Measurements from ENCODE around the gene ALDH1B1. TPM values are rescaled to one million over a fixed set of nuclear protein-coding genes. Genes with fewer than 3 reads are reported as not detected.

The ALDH1B1 gene
- total and polyA plus RNA-seq, 2 donors (not counting 3 experiments of a cell fraction or from before 2014, with no cell fraction given) = 11.5 to 20.5 TPM

GRCh38 chr9:38368731-38369130, 23.8 kb upstream of the ALDH1B1 start:
- no peak overlapping the region for H3K27ac ChIP-seq (ENCODE audit: insufficient read depth, low read depth, low read length)
- H3K4me2 ChIP-seq (ENCODE audit: insufficient read depth, low read length) = no peak overlapping the region
- FAIRE-seq = no peak
- H3K9ac ChIP-seq (replicated peaks; ENCODE audit: extremely low read depth, insufficient read depth, low read length) = no peak overlapping the region
- H3K9me1 ChIP-seq (replicated peaks; ENCODE audit: control insufficient read depth, extremely low read depth, insufficient read depth, low read length) = no peaks in the 10 kb centered on the region
- no peak for DNase-seq (ENCODE audit: low read depth, low spot score)
- H3K79me2 ChIP-seq (ENCODE audit: control insufficient read depth, insufficient read depth, low read length) = no peaks in the 10 kb centered on the region
- ChIA-PET CTCF (interaction anchor here (1.1 kb wide), 1 partner anchor 25 kb away, joined by 3 read pairs; no protein-coding TSS in a partner anchor), POLR2A (no interaction called here)
- H3K9me3 ChIP-seq (replicated peaks; ENCODE audit: control insufficient read depth, insufficient read depth, low read length) = no peaks in the 10 kb centered on the region
- peaks cover 12 to 17% of the 10 kb centered on the region in 2 experiments for H3K27me3 ChIP-seq (ENCODE audit: control insufficient read depth in 2 of 2, insufficient read depth in 2 of 2, low read length in 2 of 2)
- no peak overlapping the region for H3K4me3 ChIP-seq (replicated peaks in 1 of 3; ENCODE audit: insufficient read depth in 1 of 3, low read depth in 1 of 3, low read length in 3 of 3)
- H3K36me3 ChIP-seq (ENCODE audit: control insufficient read depth in 2 of 2, extremely low read depth in 1 of 2, insufficient read depth in 2 of 2, low read length in 2 of 2) = no peaks in the 10 kb centered on the region
- TF ChIP-seq GATA2 (IDR thresholded peaks at IDR 0.05; ENCODE audit: insufficient read depth, insufficient read length, low read depth, low read length) (no peak), POLR2AphosphoS5 (IDR thresholded peaks at IDR 0.05; ENCODE audit: insufficient read depth, low read depth, low read length) (no peak), POLR2A (IDR thresholded peaks at IDR 0.05; ENCODE audit: low read depth, low read length) (no peak), EZH2 (IDR thresholded peaks at IDR 0.05; ENCODE audit: borderline replicate concordance, low read depth, low read length, severe bottlenecking) (no peak), JUN (IDR thresholded peaks at IDR 0.05; ENCODE audit: borderline replicate concordance, insufficient read depth, insufficient read length, low read depth) (no peak), MYC (IDR thresholded peaks at IDR 0.05; ENCODE audit: low read depth, low read length) (no peak), FOS (IDR thresholded peaks at IDR 0.05; ENCODE audit: borderline replicate concordance, insufficient read depth, low read length) (no peak), MAX (IDR thresholded peaks at IDR 0.05; ENCODE audit: insufficient read depth, insufficient read length) (no peak), CTCF (IDR thresholded peaks at IDR 0.05; ENCODE audit: extremely low read depth in 1 of 2, insufficient read depth in 1 of 2, low read depth in 1 of 2, low read length in 2 of 2) (no peak)
- H2AFZ ChIP-seq (ENCODE audit: low read depth, low read length) = no peak overlapping the region
- BruUV-seq (replicated peaks) = no TSS peak
- intact Hi-C loops (cut with micrococcal nuclease) (loop anchor here (10.0 kb wide), 1 partner anchor 204 kb away; no protein-coding TSS in a partner anchor), dilution Hi-C loops (cut with MboI; ENCODE audit: extremely low pct_ligation_motif_present, low sequenced_read_pairs) (no loop called here)
- no peaks in the 10 kb centered on the region for H3K4me1 ChIP-seq (ENCODE audit: control insufficient read depth, extremely low read depth, insufficient read depth, low read length)
- no peaks in the 10 kb centered on the region for H4K20me1 ChIP-seq (replicated peaks; ENCODE audit: control insufficient read depth, extremely low read depth, insufficient read depth, low read length)

Data from endothelial cell of umbilical vein (primary cell).